T-helper 17 cell (primary cell): ENCODE data around the gene ABCC6. TPM values are rescaled to one million over a fixed set of nuclear protein-coding genes. Genes with fewer than 3 reads are reported as not detected.

ENCODE experiments used
- ATAC-seq: fragments of 150-1000 bp; cut with Tn5 transposase; 2 replicates; pipeline ENCODE4 v1.10.0; 2021; ENCODE audit warnings: mild to moderate bottlenecking, moderate library complexity
- DNase-seq, 3 donors: peaks; one replicate each; pipeline versions ENCODE4 v3.0.0 to v3.0.0-alpha.2; 2020 to 2021
- H3K9me3 ChIP-seq: one replicate; pipeline ENCODE4 v1.7.0; 2013; ENCODE audit warnings: low read length, mild to moderate bottlenecking; ENCODE audit not compliant: control insufficient read depth, poor library complexity, severe bottlenecking
- H3K27ac Mint-ChIP-seq: one replicate; pipeline ENCODE4 v1.8.0; 2022; ENCODE audit warnings: mild to moderate bottlenecking, moderate library complexity, mixed read lengths
- H3K27me3 Mint-ChIP-seq: one replicate; pipeline ENCODE4 v1.8.0; 2022; ENCODE audit warnings: mixed read lengths
- H3K36me3 Mint-ChIP-seq: one replicate; pipeline ENCODE4 v1.8.0; 2022; ENCODE audit warnings: low read depth, mixed read lengths
- H3K4me1 Mint-ChIP-seq: one replicate; pipeline ENCODE4 v1.8.0; 2022; ENCODE audit warnings: mild to moderate bottlenecking, mixed read lengths
- H3K4me3 Mint-ChIP-seq: one replicate; pipeline ENCODE4 v1.8.0; 2022; ENCODE audit warnings: mild to moderate bottlenecking, moderate library complexity, mixed read lengths
- total RNA-seq, 4 donors: library from RNA in 2 of 4; stranded (reverse) in 2 of 4; gene quantifications; one replicate each; pipeline ENCODE4 v1.2.3 and lab custom pipeline; 2022 to 2026

ABCC6 gene
- total RNA-seq, 2 donors from 2014 or later, result not detected

- Mint-ChIP-seq H3K27ac (no peak overlapping the region), H3K27me3 (no peaks in the 10 kb centered on the region), H3K4me1 (peaks cover 4% of the 10 kb centered on the region), H3K4me3 (no peak overlapping the region), H3K36me3 (no peaks in the 10 kb centered on the region)
- ATAC-seq, result no peak
- H3K9me3 ChIP-seq, result no peaks in the 10 kb centered on the region
- no peak for DNase-seq
Measured at GRCh38 chr16:16147316-16147999, 75.8 kb downstream of the ABCC6 start.

- H3K9me3 ChIP-seq, result no peaks in the 10 kb centered on the region
- ATAC-seq (no peak), DNase-seq (no peak)
- no peaks in the 10 kb centered on the region for H3K36me3 Mint-ChIP-seq
- H3K4me3 Mint-ChIP-seq, result no peak overlapping the region
- peaks cover 4% of the 10 kb centered on the region for H3K4me1 Mint-ChIP-seq
- H3K27me3 Mint-ChIP-seq, result no peaks in the 10 kb centered on the region
- H3K27ac Mint-ChIP-seq, result no peak overlapping the region
Measured at GRCh38 chr16:16146380-16147315, 76.6 kb downstream of the ABCC6 start.

DNA sequence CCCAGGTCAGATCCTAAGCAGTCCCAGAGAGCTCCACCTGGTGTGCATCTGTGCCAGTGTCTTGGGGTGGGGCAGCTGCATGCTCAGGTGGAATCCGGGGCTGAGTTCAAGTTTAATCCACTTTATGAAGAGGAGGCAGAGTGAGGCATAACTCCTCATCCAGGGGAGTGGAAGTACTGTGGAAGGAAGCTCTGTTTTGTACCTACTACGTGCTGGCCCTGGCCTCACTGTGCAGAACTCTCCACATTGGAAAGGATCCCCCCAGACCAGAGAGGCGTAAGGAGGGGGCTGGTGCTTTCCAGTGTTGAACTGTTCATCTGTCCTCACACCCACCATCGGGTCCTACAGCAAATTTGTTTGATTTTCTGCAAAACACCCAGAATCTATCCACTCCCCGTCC, 78.0 kb downstream of the ABCC6 start:
- H3K9me3 ChIP-seq, result no peaks in the 10 kb centered on the region
- H3K27me3 Mint-ChIP-seq, result no peaks in the 10 kb centered on the region
- no peaks in the 10 kb centered on the region for H3K36me3 Mint-ChIP-seq
- DNase-seq (no peak), ATAC-seq (no peak)
- H3K4me3 Mint-ChIP-seq, result no peak overlapping the region
- peaks cover 2% of the 10 kb centered on the region for H3K4me1 Mint-ChIP-seq
- no peak overlapping the region for H3K27ac Mint-ChIP-seq

GRCh38 chr16:16144416-16144815, 78.9 kb downstream of the ABCC6 start:
- no peak overlapping the region for H3K4me3 Mint-ChIP-seq
- H3K4me1 Mint-ChIP-seq, result peaks cover 2% of the 10 kb centered on the region
- no peak for ATAC-seq
- no peaks in the 10 kb centered on the region for H3K9me3 ChIP-seq
- no peaks in the 10 kb centered on the region for H3K36me3 Mint-ChIP-seq
- H3K27ac Mint-ChIP-seq, result no peak overlapping the region
- DNase-seq, result no peak
- H3K27me3 Mint-ChIP-seq, result no peaks in the 10 kb centered on the region

GRCh38 chr16:16143931-16144330, 79.4 kb downstream of the ABCC6 start:
- Mint-ChIP-seq H3K27me3 (no peaks in the 10 kb centered on the region), H3K4me1 (peaks cover 2% of the 10 kb centered on the region), H3K4me3 (no peak overlapping the region), H3K36me3 (peaks cover 1% of the 10 kb centered on the region), H3K27ac (no peak overlapping the region)
- H3K9me3 ChIP-seq, result no peaks in the 10 kb centered on the region
- DNase-seq (no peak), ATAC-seq (no peak)

GRCh38 chr16:16143038-16143763, 80.1 kb downstream of the ABCC6 start:
- peaks cover 3% of the 10 kb centered on the region for H3K36me3 Mint-ChIP-seq
- ATAC-seq (no peak), DNase-seq (no peak)
- no peak overlapping the region for H3K4me3 Mint-ChIP-seq
- H3K27ac Mint-ChIP-seq, result no peak overlapping the region
- H3K9me3 ChIP-seq, result no peaks in the 10 kb centered on the region
- H3K4me1 Mint-ChIP-seq, result peaks cover 2% of the 10 kb centered on the region
- no peaks in the 10 kb centered on the region for H3K27me3 Mint-ChIP-seq

DNA sequence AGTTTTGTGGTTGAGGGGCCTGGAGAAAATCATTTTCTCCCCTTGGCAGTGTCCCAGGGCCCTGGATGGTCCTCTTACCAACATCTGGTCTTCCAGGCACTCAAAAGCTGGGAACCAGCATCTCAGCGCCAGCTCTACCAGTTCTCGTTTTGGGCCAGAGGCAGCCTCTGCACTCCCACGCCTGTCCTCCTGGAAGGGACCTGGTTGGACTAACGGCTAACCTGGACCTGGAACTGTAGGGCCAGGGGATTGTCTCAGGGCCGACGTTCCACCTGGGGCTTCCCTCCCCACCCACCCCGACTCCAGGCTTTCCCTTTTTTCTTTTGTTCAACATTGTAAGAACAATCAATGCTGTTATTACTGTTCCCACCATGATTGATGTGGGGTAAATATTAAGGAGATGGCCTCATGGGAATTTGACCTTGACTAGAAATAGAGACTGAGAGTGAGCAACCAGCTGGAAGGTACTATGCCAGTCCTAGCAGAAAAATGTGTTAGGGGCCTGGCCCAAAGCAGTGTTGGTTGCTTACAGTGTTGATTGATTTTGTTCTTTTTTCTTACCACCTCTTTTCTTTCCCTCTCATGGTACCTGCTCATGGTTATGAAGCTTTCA, 81.4 kb downstream of the ABCC6 start:
- Mint-ChIP-seq H3K4me1 (peaks cover 2% of the 10 kb centered on the region), H3K27ac (peak overlapping the region; percentile 37), H3K36me3 (peaks cover 3% of the 10 kb centered on the region), H3K4me3 (no peak overlapping the region), H3K27me3 (no peaks in the 10 kb centered on the region)
- no peaks in the 10 kb centered on the region for H3K9me3 ChIP-seq
- ATAC-seq (no peak), DNase-seq (no peak)

- no peak overlapping the region for H3K4me3 Mint-ChIP-seq
- ATAC-seq (no peak), DNase-seq (no peak)
- H3K36me3 Mint-ChIP-seq, result peaks cover 3% of the 10 kb centered on the region
- H3K27me3 Mint-ChIP-seq, result no peaks in the 10 kb centered on the region
- no peak overlapping the region for H3K27ac Mint-ChIP-seq
- H3K4me1 Mint-ChIP-seq, result peaks cover 2% of the 10 kb centered on the region
- no peaks in the 10 kb centered on the region for H3K9me3 ChIP-seq
Measured at GRCh38 chr16:16141141-16141540, 82.2 kb downstream of the ABCC6 start.

DNA sequence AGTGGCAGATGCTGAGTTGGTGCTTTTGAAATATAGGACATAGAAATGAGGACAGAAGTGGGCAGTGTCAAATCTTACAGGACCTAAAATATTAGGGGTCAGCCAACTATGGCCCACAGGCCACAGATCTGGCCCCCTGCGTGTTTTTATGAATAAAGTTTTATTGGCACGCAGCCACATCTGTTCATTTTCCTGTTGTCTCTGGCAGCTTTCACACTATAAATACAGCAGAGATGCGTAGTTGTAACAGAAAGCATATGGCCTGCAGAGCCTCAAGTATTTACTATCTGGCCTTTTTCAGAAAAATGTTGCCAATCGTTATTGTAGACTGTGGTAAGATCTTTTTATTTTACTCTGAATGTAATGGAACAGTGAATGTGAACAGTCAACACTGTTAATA, 82.8 kb downstream of the ABCC6 start:
- peaks cover 3% of the 10 kb centered on the region for H3K36me3 Mint-ChIP-seq

DNA sequence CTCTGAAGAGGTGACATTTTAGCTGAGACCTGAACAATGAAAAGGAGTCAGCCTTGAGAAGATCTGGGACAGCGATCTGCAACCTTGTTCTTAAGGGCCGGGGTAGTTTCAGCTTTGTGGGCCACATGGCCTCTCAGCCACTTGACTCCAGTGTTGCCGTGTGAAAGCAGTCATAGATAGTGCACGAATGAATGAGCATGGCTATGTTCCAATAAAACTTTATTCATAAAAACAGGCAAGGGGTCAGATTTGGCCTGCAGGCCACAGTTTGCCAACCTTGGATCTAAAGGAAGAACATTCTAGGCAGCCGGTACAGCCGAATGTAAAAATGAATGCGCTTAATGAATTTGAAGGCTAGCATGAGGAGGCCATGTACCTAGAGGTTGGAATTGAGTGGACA, 83.5 kb downstream of the ABCC6 start:
- Mint-ChIP-seq H3K27ac (no peak overlapping the region), H3K4me3 (no peak overlapping the region)
- no peak for ATAC-seq

More for the DNA sequence above, 82.8 kb downstream of the ABCC6 start:
- H3K27ac Mint-ChIP-seq, result no peak overlapping the region
- no peak overlapping the region for H3K4me3 Mint-ChIP-seq
- no peak for ATAC-seq
- H3K27me3 Mint-ChIP-seq, result no peaks in the 10 kb centered on the region
- no peak for DNase-seq
- peaks cover under 1% of the 10 kb centered on the region for H3K4me1 Mint-ChIP-seq
- no peaks in the 10 kb centered on the region for H3K9me3 ChIP-seq

GRCh38 chr16:16139061-16139460, 84.2 kb downstream of the ABCC6 start:
- Mint-ChIP-seq H3K27ac (no peak overlapping the region), H3K4me3 (no peak overlapping the region), H3K27me3 (no peaks in the 10 kb centered on the region), H3K36me3 (peaks cover 3% of the 10 kb centered on the region), H3K4me1 (no peaks in the 10 kb centered on the region)
- no peak for DNase-seq
- no peak for ATAC-seq
- H3K9me3 ChIP-seq, result no peaks in the 10 kb centered on the region

More for the DNA sequence above, 83.5 kb downstream of the ABCC6 start:
- no peaks in the 10 kb centered on the region for H3K4me1 Mint-ChIP-seq
- no peaks in the 10 kb centered on the region for H3K27me3 Mint-ChIP-seq
- no peaks in the 10 kb centered on the region for H3K9me3 ChIP-seq
- peaks cover 3% of the 10 kb centered on the region for H3K36me3 Mint-ChIP-seq
- DNase-seq, result no peak

DNA sequence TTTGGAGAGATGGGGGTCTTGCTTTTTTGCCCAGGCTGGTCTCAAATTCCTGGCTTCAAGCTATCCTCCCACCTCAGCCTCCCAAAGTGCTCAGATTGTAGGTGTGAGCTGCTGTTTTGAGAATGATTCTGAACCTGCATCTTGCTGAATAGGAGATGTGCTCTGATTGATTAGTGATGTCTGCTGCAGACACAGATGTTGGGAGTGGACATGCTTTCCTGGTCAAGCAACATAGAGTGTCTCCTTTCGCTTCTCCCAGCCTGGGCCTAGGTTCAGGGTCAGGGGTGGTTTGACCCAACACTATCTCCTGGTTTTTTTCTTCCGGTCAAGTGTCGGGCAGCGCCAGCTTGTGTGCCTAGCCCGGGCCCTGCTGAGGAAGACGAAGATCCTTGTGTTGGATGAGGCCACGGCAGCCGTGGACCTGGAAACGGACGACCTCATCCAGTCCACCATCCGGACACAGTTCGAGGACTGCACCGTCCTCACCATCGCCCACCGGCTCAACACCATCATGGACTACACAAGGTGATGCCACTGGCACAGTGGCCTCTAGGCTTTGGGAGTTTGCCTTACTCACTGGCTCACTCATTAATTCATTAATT, 85.2 kb downstream of the ABCC6 start:
- no peak overlapping the region for H3K27ac Mint-ChIP-seq
- ATAC-seq (no peak), DNase-seq (no peak)
- H3K9me3 ChIP-seq, result no peaks in the 10 kb centered on the region
- H3K4me1 Mint-ChIP-seq, result no peaks in the 10 kb centered on the region
- H3K4me3 Mint-ChIP-seq, result no peak overlapping the region
- peaks cover 3% of the 10 kb centered on the region for H3K36me3 Mint-ChIP-seq
- H3K27me3 Mint-ChIP-seq, result no peaks in the 10 kb centered on the region
